ENCODE data around the gene AMN. TPM values are rescaled to one million over a fixed set of nuclear protein-coding genes. Genes with fewer than 3 reads are reported as not detected.

The AMN gene
- total RNA-seq, 2 donors from 2014 or later: 6.0 TPM; not detected in 1

DNA sequence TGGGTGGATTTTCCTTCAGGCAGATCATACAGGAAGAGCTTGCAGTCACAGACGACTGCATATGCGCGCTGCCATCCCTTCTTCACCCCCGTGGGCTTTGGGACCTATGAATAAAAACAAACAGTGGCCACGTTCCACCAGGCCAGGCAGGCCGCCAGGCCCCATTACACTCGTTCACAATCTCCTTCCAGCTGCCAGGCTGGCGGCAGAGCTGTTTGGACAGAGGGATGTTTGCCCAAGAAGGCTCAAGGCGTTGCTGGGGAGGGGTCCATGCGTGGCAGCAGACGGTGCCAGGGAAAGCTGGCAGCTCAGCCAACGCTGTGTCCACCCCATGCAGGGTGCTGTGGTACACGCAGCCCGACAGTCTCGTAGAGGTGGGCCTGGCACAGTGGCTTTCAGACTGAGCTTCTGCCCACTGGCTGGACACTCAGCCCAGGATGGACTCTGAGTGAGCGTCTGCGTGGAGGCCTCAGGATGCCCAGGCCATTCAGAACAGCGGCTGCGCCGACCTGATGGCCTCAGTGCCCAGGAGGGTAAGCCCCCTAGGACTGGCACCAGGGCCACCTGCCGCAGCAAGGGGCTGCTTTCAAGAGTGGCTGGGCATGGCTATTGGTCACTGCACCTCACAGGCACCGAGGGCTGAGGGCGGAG lies 27.5 kb downstream of the AMN start:
- peaks cover 9 to 58% of the 10 kb centered on the region in 2 donors for H3K36me3 ChIP-seq (replicated peaks in 1 of 2; ENCODE audit: insufficient read depth in 1 of 2, low read depth in 2 of 2)
- no peak overlapping the region for H3K27ac ChIP-seq
- DNase-seq: peak in 3 of 4 donors; percentile 34 to 57 (median 50)
- WGBS, 2 donors: 61 to 70% methylated on average over 10 to 20 of the region's 23 CpGs
- no peaks in the 10 kb centered on the region for H3K4me1 ChIP-seq
- no peaks in the 10 kb centered on the region for H3K9me3 ChIP-seq
- H3K27me3 ChIP-seq: no peaks in the 10 kb centered on the region
- no peak overlapping the region for H3K4me3 ChIP-seq
- TF ChIP-seq, protein P1, sequence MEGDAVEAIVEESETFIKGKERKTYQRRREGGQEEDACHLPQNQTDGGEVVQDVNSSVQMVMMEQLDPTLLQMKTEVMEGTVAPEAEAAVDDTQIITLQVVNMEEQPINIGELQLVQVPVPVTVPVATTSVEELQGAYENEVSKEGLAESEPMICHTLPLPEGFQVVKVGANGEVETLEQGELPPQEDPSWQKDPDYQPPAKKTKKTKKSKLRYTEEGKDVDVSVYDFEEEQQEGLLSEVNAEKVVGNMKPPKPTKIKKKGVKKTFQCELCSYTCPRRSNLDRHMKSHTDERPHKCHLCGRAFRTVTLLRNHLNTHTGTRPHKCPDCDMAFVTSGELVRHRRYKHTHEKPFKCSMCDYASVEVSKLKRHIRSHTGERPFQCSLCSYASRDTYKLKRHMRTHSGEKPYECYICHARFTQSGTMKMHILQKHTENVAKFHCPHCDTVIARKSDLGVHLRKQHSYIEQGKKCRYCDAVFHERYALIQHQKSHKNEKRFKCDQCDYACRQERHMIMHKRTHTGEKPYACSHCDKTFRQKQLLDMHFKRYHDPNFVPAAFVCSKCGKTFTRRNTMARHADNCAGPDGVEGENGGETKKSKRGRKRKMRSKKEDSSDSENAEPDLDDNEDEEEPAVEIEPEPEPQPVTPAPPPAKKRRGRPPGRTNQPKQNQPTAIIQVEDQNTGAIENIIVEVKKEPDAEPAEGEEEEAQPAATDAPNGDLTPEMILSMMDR (IDR thresholded peaks at IDR 0.05): no peak
- no peak for TF ChIP-seq POLR2A (IDR thresholded peaks at IDR 0.05)
- intact Hi-C loops (cut with DNase I): no loop called here
- peak; percentile 22 for ATAC-seq

DNA sequence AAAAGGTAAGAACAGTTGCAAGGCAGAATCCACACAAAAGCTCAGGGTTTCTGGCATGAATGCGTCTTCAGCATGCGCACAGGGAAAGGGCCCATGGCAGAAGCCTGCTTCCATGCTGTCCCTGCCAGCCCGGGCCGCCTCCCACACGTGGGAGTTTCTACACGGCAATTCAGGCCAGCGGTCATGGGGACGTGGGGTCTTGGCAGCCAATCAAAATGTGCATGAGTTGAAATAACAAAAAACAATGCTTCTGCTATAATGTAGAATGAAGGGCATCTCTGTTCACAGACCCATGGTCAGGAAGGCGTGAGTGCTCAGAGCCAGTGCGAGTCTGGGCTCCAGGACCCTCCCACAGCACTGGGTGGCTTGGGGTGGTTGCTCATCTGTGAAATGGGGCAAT lies 28.6 kb downstream of the AMN start:
- ATAC-seq (no peak), DNase-seq (no peak)
- H3K4me1 ChIP-seq: no peaks in the 10 kb centered on the region
- H3K4me3 ChIP-seq: no peak overlapping the region
- H3K9me3 ChIP-seq: no peaks in the 10 kb centered on the region
- no peaks in the 10 kb centered on the region for H3K27me3 ChIP-seq
- no peak for TF ChIP-seq POLR2A (IDR thresholded peaks at IDR 0.05)
- TF ChIP-seq, protein P1 (IDR thresholded peaks at IDR 0.05): no peak
- 85 to 89% methylated on average over 10 of the region's 10 CpGs for WGBS, 2 donors
- H3K36me3 ChIP-seq (replicated peaks in 1 of 2; ENCODE audit: insufficient read depth in 1 of 2, low read depth in 2 of 2): peaks cover 0 to 50% of the 10 kb centered on the region in 2 donors
- no peak overlapping the region for H3K27ac ChIP-seq
- intact Hi-C loops (cut with DNase I): no loop called here

DNA sequence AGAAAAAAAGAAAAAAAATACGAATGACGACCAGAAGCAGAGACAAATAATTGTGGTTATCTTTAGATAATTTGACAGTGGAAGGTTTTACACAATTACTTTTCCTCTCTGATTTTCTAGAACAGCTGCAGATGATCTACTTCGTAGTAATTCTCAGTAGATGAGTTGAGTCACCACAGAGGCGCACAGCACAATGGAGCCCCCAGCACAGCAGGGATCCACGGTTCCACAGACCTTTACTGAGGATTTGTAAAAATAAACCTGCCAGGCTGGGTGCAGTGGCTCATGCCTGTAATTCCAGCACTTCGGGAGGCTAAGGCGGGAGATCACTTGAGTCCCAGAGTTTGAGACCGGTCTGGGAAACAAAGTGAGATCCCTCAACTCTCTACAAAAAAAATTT lies 29.3 kb downstream of the AMN start:
- ATAC-seq (no peak), DNase-seq (no peak)
- Histone ChIP-seq H3K4me3 (no peak overlapping the region), H3K4me1 (no peaks in the 10 kb centered on the region), H3K36me3 (replicated peaks in 1 of 2; ENCODE audit: insufficient read depth in 1 of 2, low read depth in 2 of 2) (peaks cover 0 to 43% of the 10 kb centered on the region in 2 donors), H3K27me3 (no peaks in the 10 kb centered on the region), H3K9me3 (no peaks in the 10 kb centered on the region), H3K27ac (no peak overlapping the region)
- 77 to 79% methylated on average over 8 of the region's 8 CpGs for WGBS, 2 donors
- TF ChIP-seq POLR2A (IDR thresholded peaks at IDR 0.05): no peak
- TF ChIP-seq, protein P1 (IDR thresholded peaks at IDR 0.05): no peak
- intact Hi-C loops (cut with DNase I): no loop called here

DNA sequence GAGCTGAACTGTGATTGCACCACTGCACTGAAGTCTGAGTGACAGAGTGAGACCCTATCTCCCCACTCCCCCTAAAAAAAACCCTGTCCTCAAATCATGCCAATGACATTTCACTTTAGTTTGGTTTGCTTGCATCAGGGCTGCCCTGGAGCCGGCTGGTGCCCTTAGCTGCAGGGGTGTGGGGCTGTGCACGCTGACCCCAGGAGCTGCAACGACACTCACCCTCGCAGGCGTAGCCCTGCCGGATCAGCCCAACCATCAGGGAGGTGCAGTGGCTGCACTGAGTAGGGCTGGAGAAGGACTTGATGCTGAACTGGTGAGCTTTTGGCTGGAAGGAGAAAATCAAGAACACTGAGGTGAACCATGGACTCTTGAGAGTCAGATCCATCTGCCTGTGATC lies 29.8 kb downstream of the AMN start:
- no peak for ATAC-seq
- H3K36me3 ChIP-seq (replicated peaks in 1 of 2; ENCODE audit: insufficient read depth in 1 of 2, low read depth in 2 of 2): peaks cover 0 to 38% of the 10 kb centered on the region in 2 donors
- no peak overlapping the region for H3K27ac ChIP-seq
- 92% methylated on average over 6 of the region's 6 CpGs; no CpG with 5 or more reads in 1 of the 2 donors for WGBS, 2 donors
- intact Hi-C loops (cut with DNase I): no loop called here
- no peak for DNase-seq
- TF ChIP-seq, protein P1 (IDR thresholded peaks at IDR 0.05): no peak
- TF ChIP-seq POLR2A (IDR thresholded peaks at IDR 0.05): no peak
- no peaks in the 10 kb centered on the region for H3K9me3 ChIP-seq
- H3K4me3 ChIP-seq: no peak overlapping the region
- H3K4me1 ChIP-seq: no peaks in the 10 kb centered on the region
- H3K27me3 ChIP-seq: no peaks in the 10 kb centered on the region

DNA sequence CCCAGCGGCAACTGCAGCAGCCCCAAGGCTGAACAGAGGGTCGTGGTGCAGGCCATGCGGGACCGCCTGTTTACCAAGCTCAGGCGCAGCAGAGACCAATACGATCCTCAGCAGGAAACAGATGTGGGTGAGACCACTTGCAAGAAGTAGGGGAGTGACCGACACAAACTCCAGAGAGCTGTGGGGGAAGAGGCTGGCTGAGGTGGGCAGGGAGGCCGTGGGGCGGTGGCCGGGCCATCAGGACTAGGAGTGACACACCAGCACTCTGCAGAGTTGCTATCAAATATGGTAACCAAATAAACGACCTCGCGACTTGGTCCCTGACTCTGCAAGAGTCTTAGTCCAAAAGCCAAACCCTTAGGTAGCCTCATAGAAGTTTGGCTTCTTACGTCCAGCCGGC lies 30.6 kb downstream of the AMN start:
- no peaks in the 10 kb centered on the region for H3K27me3 ChIP-seq
- ATAC-seq (no peak), DNase-seq (no peak)
- no peaks in the 10 kb centered on the region for H3K9me3 ChIP-seq
- H3K27ac ChIP-seq: no peak overlapping the region
- no peaks in the 10 kb centered on the region for H3K4me1 ChIP-seq
- intact Hi-C loops (cut with DNase I): no loop called here
- H3K4me3 ChIP-seq: no peak overlapping the region
- whole genome bisulfite sequencing, 2 donors: 84 to 95% methylated on average over 14 to 15 of the region's 15 CpGs
- H3K36me3 ChIP-seq (replicated peaks in 1 of 2; ENCODE audit: insufficient read depth in 1 of 2, low read depth in 2 of 2): peaks cover 0 to 36% of the 10 kb centered on the region in 2 donors
- TF ChIP-seq, protein P1 (IDR thresholded peaks at IDR 0.05): no peak
- no peak for TF ChIP-seq POLR2A (IDR thresholded peaks at IDR 0.05)
